HUES48 (cell line): Measurements from ENCODE around the gene RASA3.
"Not testable (repeated sequence)": the region's sequence is repeated elsewhere in the genome, so short reads cannot be mapped to it uniquely, and the experiment has no call there.

Experiments used
- H3K27ac ChIP-seq: one replicate; pipeline ENCODE4 v1.7.0; 2013; ENCODE audit warnings: low read depth, low read length, inconsistent platforms
- H3K27me3 ChIP-seq: 2 replicates; pipeline ENCODE4 v1.6.1; 2013; ENCODE audit warnings: mild to moderate bottlenecking, low read length; ENCODE audit not compliant: control insufficient read depth, insufficient read depth
- H3K36me3 ChIP-seq: 2 replicates; pipeline ENCODE4 v1.6.1; 2013; ENCODE audit warnings: low read length; ENCODE audit not compliant: control insufficient read depth, insufficient read depth
- H3K4me1 ChIP-seq: 2 replicates; pipeline ENCODE4 v1.6.1; 2013; ENCODE audit warnings: mild to moderate bottlenecking, low read length; ENCODE audit not compliant: control insufficient read depth, insufficient read depth
- H3K4me3 ChIP-seq: 2 replicates; pipeline ENCODE4 v1.5.1; 2013; ENCODE audit warnings: mild to moderate bottlenecking, low read depth, low read length
- H3K9ac ChIP-seq: 2 replicates; pipeline ENCODE4 v1.6.1; 2013; ENCODE audit warnings: mild to moderate bottlenecking, low read depth, low read length, moderate library complexity
- H3K9me3 ChIP-seq: 2 replicates; pipeline ENCODE4 v1.6.1; 2013; ENCODE audit warnings: low read length; ENCODE audit not compliant: control insufficient read depth, insufficient read depth

RASA3 gene

GRCh38 chr13:114130131-114130836, 2.1 kb downstream of the RASA3 start:
- H3K27me3 ChIP-seq: peaks cover 18% of the 10 kb centered on the region
- H3K4me1 ChIP-seq: peaks cover 40% of the 10 kb centered on the region
- no peak overlapping the region for H3K9ac ChIP-seq
- peak overlapping the region; percentile 73 for H3K4me3 ChIP-seq
- H3K27ac ChIP-seq: peak overlapping the region; percentile 69
- H3K36me3 ChIP-seq: no peaks in the 10 kb centered on the region
- no peaks in the 10 kb centered on the region for H3K9me3 ChIP-seq

- no peaks in the 10 kb centered on the region for H3K36me3 ChIP-seq
- H3K27ac ChIP-seq: no peak overlapping the region
- no peak overlapping the region for H3K4me3 ChIP-seq
- H3K9me3 ChIP-seq: no peaks in the 10 kb centered on the region
- H3K27me3 ChIP-seq: peaks cover 18% of the 10 kb centered on the region
- peaks cover 40% of the 10 kb centered on the region for H3K4me1 ChIP-seq
- no peak overlapping the region for H3K9ac ChIP-seq
These were observed 2.8 kb downstream of the RASA3 start for GRCh38 chr13:114129649-114130062.

- H3K36me3 ChIP-seq: no peaks in the 10 kb centered on the region
- H3K9me3 ChIP-seq: no peaks in the 10 kb centered on the region
These were observed 3.5 kb downstream of the RASA3 start for GRCh38 chr13:114128624-114129522.

GRCh38 chr13:114128348-114128623, 4.1 kb downstream of the RASA3 start:
- H3K36me3 ChIP-seq: no peaks in the 10 kb centered on the region
- no peak overlapping the region for H3K27ac ChIP-seq
- H3K9me3 ChIP-seq: no peaks in the 10 kb centered on the region
- peaks cover 37% of the 10 kb centered on the region for H3K4me1 ChIP-seq
- H3K27me3 ChIP-seq: peaks cover 18% of the 10 kb centered on the region
- no peak overlapping the region for H3K4me3 ChIP-seq
- no peak overlapping the region for H3K9ac ChIP-seq

More at GRCh38 chr13:114128624-114129522, 3.5 kb downstream of the RASA3 start:
- H3K27me3 ChIP-seq: peaks cover 18% of the 10 kb centered on the region
- peaks cover 37% of the 10 kb centered on the region for H3K4me1 ChIP-seq
- H3K27ac ChIP-seq: no peak overlapping the region
- no peak overlapping the region for H3K4me3 ChIP-seq
- no peak overlapping the region for H3K9ac ChIP-seq

GRCh38 chr13:114127473-114128347, 4.7 kb downstream of the RASA3 start:
- Histone ChIP-seq H3K27me3 (peaks cover 18% of the 10 kb centered on the region), H3K4me3 (no peak overlapping the region), H3K9ac (no peak overlapping the region), H3K27ac (no peak overlapping the region), H3K36me3 (no peaks in the 10 kb centered on the region), H3K4me1 (peaks cover 37% of the 10 kb centered on the region), H3K9me3 (no peaks in the 10 kb centered on the region)

- Histone ChIP-seq H3K27me3 (peaks cover 18% of the 10 kb centered on the region), H3K9ac (no peak overlapping the region), H3K4me1 (peaks cover 41% of the 10 kb centered on the region), H3K36me3 (no peaks in the 10 kb centered on the region), H3K9me3 (no peaks in the 10 kb centered on the region), H3K27ac (no peak overlapping the region), H3K4me3 (no peak overlapping the region)
These were observed 5.5 kb downstream of the RASA3 start for GRCh38 chr13:114126789-114127472.

GRCh38 chr13:114126086-114126485, 6.3 kb downstream of the RASA3 start:
- not testable (repeated sequence) for H3K4me3 ChIP-seq, H3K9ac ChIP-seq, H3K27ac ChIP-seq, H3K36me3 ChIP-seq, H3K9me3 ChIP-seq
- H3K4me1 ChIP-seq: peaks cover 42% of the 10 kb centered on the region
- H3K27me3 ChIP-seq: peaks cover 11% of the 10 kb centered on the region

GRCh38 chr13:114125589-114125988, 6.8 kb downstream of the RASA3 start:
- peaks cover 6% of the 10 kb centered on the region for H3K27me3 ChIP-seq
- H3K4me1 ChIP-seq: peaks cover 40% of the 10 kb centered on the region

GRCh38 chr13:114124921-114125320, 7.5 kb downstream of the RASA3 start:
- Histone ChIP-seq H3K4me3 (no peak overlapping the region), H3K4me1 (peaks cover 35% of the 10 kb centered on the region), H3K27ac (no peak overlapping the region), H3K9ac (no peak overlapping the region), H3K36me3 (no peaks in the 10 kb centered on the region), H3K27me3 (no peaks in the 10 kb centered on the region), H3K9me3 (no peaks in the 10 kb centered on the region)

More at GRCh38 chr13:114125589-114125988, 6.8 kb downstream of the RASA3 start:
- Histone ChIP-seq H3K27ac (no peak overlapping the region), H3K36me3 (no peaks in the 10 kb centered on the region), H3K9ac (no peak overlapping the region), H3K4me3 (no peak overlapping the region), H3K9me3 (no peaks in the 10 kb centered on the region)

GRCh38 chr13:114124431-114124830, 8.0 kb downstream of the RASA3 start:
- Histone ChIP-seq H3K27ac (no peak overlapping the region), H3K4me3 (no peak overlapping the region), H3K27me3 (no peaks in the 10 kb centered on the region), H3K9ac (no peak overlapping the region), H3K4me1 (peaks cover 30% of the 10 kb centered on the region), H3K36me3 (no peaks in the 10 kb centered on the region), H3K9me3 (no peaks in the 10 kb centered on the region)
